ENCODE measurements around the gene DDO. TPM values are rescaled to one million over a fixed set of nuclear protein-coding genes. Genes with fewer than 3 reads are reported as not detected.

DDO gene
- total RNA-seq, 1 donor from 2014 or later, result not detected

- no peak for DNase-seq (ENCODE audit: low read depth, low spot score)
- Mint-ChIP-seq H3K27ac (ENCODE audit: unreplicated experiment) (no peak overlapping the region), H3K4me3 (no peak overlapping the region), H3K4me1 (peaks cover 51% of the 10 kb centered on the region), H3K27me3 (ENCODE audit: low read depth) (peaks cover 9% of the 10 kb centered on the region), H3K36me3 (ENCODE audit: low read depth) (no peaks in the 10 kb centered on the region), H3K9me3 (no peaks in the 10 kb centered on the region)
- TF ChIP-seq CTCF (conservative IDR thresholded peaks at IDR 0.05), result no peak
Observed at GRCh38 chr6:110364364-110365105, 50.8 kb downstream of the DDO start.

GRCh38 chr6:110363748-110364147 is 51.6 kb downstream of the DDO start:
- H3K27me3 Mint-ChIP-seq (ENCODE audit: low read depth), result peaks cover 15% of the 10 kb centered on the region
- no peak for DNase-seq (ENCODE audit: low read depth, low spot score)
- H3K36me3 Mint-ChIP-seq (ENCODE audit: low read depth), result no peaks in the 10 kb centered on the region
- no peak for TF ChIP-seq CTCF (conservative IDR thresholded peaks at IDR 0.05)
- H3K4me1 Mint-ChIP-seq, result peaks cover 51% of the 10 kb centered on the region
- no peak overlapping the region for H3K4me3 Mint-ChIP-seq
- H3K9me3 Mint-ChIP-seq, result no peaks in the 10 kb centered on the region
- peak overlapping the region; percentile 9 for H3K27ac Mint-ChIP-seq (ENCODE audit: unreplicated experiment)

GRCh38 chr6:110360676-110361075 is 54.7 kb downstream of the DDO start:
- TF ChIP-seq CTCF (conservative IDR thresholded peaks at IDR 0.05), result no peak
- Mint-ChIP-seq H3K27ac (ENCODE audit: unreplicated experiment) (no peak overlapping the region), H3K4me3 (peak overlapping the region; percentile 75), H3K36me3 (ENCODE audit: low read depth) (no peaks in the 10 kb centered on the region), H3K4me1 (peaks cover 47% of the 10 kb centered on the region), H3K9me3 (no peaks in the 10 kb centered on the region), H3K27me3 (ENCODE audit: low read depth) (peaks cover 28% of the 10 kb centered on the region)
- DNase-seq (ENCODE audit: low read depth, low spot score), result no peak

GRCh38 chr6:110359556-110359955 is 55.8 kb downstream of the DDO start:
- DNase-seq (ENCODE audit: low read depth, low spot score), result no peak
- Mint-ChIP-seq H3K36me3 (ENCODE audit: low read depth) (no peaks in the 10 kb centered on the region), H3K4me1 (peaks cover 56% of the 10 kb centered on the region), H3K9me3 (no peaks in the 10 kb centered on the region), H3K4me3 (peak overlapping the region; percentile 80), H3K27ac (ENCODE audit: unreplicated experiment) (no peak overlapping the region), H3K27me3 (ENCODE audit: low read depth) (peaks cover 28% of the 10 kb centered on the region)
- no peak for TF ChIP-seq CTCF (conservative IDR thresholded peaks at IDR 0.05)

GRCh38 chr6:110358553-110359160 is 56.7 kb downstream of the DDO start:
- Mint-ChIP-seq H3K36me3 (ENCODE audit: low read depth) (no peaks in the 10 kb centered on the region), H3K4me1 (peaks cover 58% of the 10 kb centered on the region), H3K27me3 (ENCODE audit: low read depth) (peaks cover 26% of the 10 kb centered on the region), H3K4me3 (peak overlapping the region; percentile 80), H3K9me3 (no peaks in the 10 kb centered on the region), H3K27ac (ENCODE audit: unreplicated experiment) (no peak overlapping the region)
- no peak for TF ChIP-seq CTCF (conservative IDR thresholded peaks at IDR 0.05)
- DNase-seq (ENCODE audit: low read depth, low spot score), result no peak

Data from neural crest cell (in vitro differentiated cells).